ENCODE data around the gene TRAPPC1. TPM values are rescaled to one million over a fixed set of nuclear protein-coding genes. Genes with fewer than 3 reads are reported as not detected.

The TRAPPC1 gene
- total and polyA plus RNA-seq, 10 of the 15 experiments (the other 5 are each of a cell fraction or from before 2014, with no cell fraction given): 31.3 to 306 (median 134) TPM

DNA sequence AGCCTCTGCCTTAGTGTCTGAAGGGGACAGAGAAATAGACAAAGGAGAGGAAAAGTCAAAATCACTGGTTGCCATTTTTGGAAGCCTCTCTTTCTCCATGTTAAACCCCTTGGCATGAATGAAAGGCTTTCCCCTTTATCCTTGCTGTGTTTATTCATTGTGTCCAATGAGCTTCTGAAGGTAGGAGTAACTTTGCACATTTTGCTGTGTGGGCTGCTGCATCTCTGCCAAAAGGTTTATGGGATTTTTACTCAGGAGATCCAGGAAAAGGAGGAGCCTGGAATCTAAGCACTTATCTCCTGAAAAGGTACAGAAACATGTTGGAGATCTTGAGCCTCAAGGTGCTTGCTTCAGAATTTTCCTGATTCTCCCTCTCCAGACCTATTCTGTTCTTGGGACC is 4.1 kb upstream of the TRAPPC1 start (continued):
- TF ChIP-seq, protein P1, sequence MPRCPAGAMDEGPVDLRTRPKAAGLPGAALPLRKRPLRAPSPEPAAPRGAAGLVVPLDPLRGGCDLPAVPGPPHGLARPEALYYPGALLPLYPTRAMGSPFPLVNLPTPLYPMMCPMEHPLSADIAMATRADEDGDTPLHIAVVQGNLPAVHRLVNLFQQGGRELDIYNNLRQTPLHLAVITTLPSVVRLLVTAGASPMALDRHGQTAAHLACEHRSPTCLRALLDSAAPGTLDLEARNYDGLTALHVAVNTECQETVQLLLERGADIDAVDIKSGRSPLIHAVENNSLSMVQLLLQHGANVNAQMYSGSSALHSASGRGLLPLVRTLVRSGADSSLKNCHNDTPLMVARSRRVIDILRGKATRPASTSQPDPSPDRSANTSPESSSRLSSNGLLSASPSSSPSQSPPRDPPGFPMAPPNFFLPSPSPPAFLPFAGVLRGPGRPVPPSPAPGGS (IDR thresholded peaks at IDR 0.05; ENCODE audit: borderline replicate concordance, insufficient read depth, low read depth, low read length, poor library complexity, severe bottlenecking): no peak

DNA sequence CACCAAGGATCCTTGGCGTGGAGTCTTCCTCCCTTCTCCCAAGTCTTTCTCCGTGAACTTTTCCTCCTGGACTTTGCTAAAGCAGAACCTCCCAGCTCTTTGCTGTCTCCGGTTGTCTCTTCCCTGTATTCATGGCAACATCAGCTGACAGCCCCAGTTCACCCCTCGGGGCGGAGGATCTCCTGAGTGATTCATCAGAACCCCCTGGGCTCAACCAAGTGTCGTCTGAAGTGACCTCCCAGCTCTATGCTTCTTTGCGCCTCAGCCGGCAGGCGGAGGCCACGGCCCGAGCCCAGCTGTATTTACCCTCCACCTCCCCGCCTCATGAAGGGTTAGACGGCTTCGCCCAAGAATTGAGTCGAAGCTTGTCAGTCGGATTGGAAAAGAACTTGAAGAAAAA is 1.2 kb upstream of the TRAPPC1 start:
- H3K4me3 ChIP-seq: peak overlapping the region; percentile 98
- ChIA-PET POLR2A (interaction anchor here (0.5 to 3.4 kb wide), 21 partner anchors 10 to 448 kb away, joined by 3 to 27 read pairs (median 3); partner anchors contain the start of genes RNF227 and SLC25A35), CTCF (interaction anchor here (0.6 to 8.9 kb wide), 22 partner anchors 11 to 481 kb away, joined by 3 to 76 read pairs (median 4); partner anchors contain the start of genes CYB5D1, GUCY2D, NAA38 and RNF227), SMC1A (ENCODE audit: uncharacterized antibody, unreplicated experiment) (interaction anchor here (0.6 to 4.7 kb wide), 20 partner anchors 12 to 186 kb away, joined by 3 to 25 read pairs (median 5); partner anchors contain the start of genes NAA38 and RNF227), RAD21 (ENCODE audit: unreplicated experiment) (interaction anchor here (0.7 to 2.8 kb wide), 23 partner anchors 10 to 189 kb away, joined by 3 to 14 read pairs (median 5); partner anchors contain the start of genes CYB5D1, NAA38 and RNF227)
- FAIRE-seq (no peak), DNase-seq (ENCODE audit: low read depth, low spot score) (no peak), ATAC-seq (peak; percentile 24)
- in situ Hi-C loops (cut with MboI) (no loop called here), intact Hi-C loops (cut with micrococcal nuclease; ENCODE audit: unreplicated experiment) (loop anchor here (5.0 kb wide), 1 partner anchor 54 kb away; no protein-coding TSS in a partner anchor)
- peak overlapping the region; percentile 96 for H3K27ac ChIP-seq (ENCODE audit: control insufficient read depth, insufficient read depth)
- peaks cover 0 to 3% of the 10 kb centered on the region in 2 experiments; a peak in 1 of 4 replicates for H3K36me3 ChIP-seq (ENCODE audit: control insufficient read depth in 2 of 2, insufficient read depth in 2 of 2, low read length in 1 of 2)
- H3K4me1 ChIP-seq (ENCODE audit: control insufficient read depth, insufficient read depth, low read length): peaks cover 8% of the 10 kb centered on the region
- no peaks in the 10 kb centered on the region for H4K20me1 ChIP-seq (ENCODE audit: control insufficient read depth, insufficient read depth)
- WGBS (ENCODE audit: insufficient coverage, insufficient replicate concordance, low lambda C conversion rate, missing lambda C conversion rate): 3% methylated on average over 16 of the region's 16 CpGs
- no peaks in the 10 kb centered on the region for H3K27me3 ChIP-seq (replicated peaks in 1 of 2; ENCODE audit: control insufficient read depth in 2 of 2, insufficient read depth in 2 of 2, low read length in 1 of 2)
- H2AFZ ChIP-seq (ENCODE audit: control insufficient read depth, low read depth, low read length): peak overlapping the region; percentile 97
- H3K4me2 ChIP-seq (ENCODE audit: control insufficient read depth, insufficient read depth): peak overlapping the region; percentile 51
- H3K9me3 ChIP-seq (replicated peaks; ENCODE audit: control insufficient read depth, insufficient read depth, low read length): no peaks in the 10 kb centered on the region
- H3K9ac ChIP-seq (ENCODE audit: control insufficient read depth, insufficient read depth, low read length): peak overlapping the region; percentile 97
- BruUV-seq (replicated peaks): no TSS peak
- H3K79me2 ChIP-seq (ENCODE audit: control insufficient read depth, insufficient read depth, low read length): peaks cover 31% of the 10 kb centered on the region
- TF ChIP-seq, protein P2, sequence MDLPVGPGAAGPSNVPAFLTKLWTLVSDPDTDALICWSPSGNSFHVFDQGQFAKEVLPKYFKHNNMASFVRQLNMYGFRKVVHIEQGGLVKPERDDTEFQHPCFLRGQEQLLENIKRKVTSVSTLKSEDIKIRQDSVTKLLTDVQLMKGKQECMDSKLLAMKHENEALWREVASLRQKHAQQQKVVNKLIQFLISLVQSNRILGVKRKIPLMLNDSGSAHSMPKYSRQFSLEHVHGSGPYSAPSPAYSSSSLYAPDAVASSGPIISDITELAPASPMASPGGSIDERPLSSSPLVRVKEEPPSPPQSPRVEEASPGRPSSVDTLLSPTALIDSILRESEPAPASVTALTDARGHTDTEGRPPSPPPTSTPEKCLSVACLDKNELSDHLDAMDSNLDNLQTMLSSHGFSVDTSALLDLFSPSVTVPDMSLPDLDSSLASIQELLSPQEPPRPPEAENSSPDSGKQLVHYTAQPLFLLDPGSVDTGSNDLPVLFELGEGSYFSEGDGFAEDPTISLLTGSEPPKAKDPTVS (IDR thresholded peaks at IDR 0.05; ENCODE audit: low read depth, low read length): no peak
- TF ChIP-seq POU2F2 (IDR thresholded peaks at IDR 0.05; ENCODE audit: borderline replicate concordance, low read depth, low read length): no peak
- TF ChIP-seq, protein P3, sequence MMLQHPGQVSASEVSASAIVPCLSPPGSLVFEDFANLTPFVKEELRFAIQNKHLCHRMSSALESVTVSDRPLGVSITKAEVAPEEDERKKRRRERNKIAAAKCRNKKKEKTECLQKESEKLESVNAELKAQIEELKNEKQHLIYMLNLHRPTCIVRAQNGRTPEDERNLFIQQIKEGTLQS (IDR thresholded peaks at IDR 0.05; ENCODE audit: borderline replicate concordance, extremely low read depth, low read depth, low read length): no peak
- TF ChIP-seq, protein P4, sequence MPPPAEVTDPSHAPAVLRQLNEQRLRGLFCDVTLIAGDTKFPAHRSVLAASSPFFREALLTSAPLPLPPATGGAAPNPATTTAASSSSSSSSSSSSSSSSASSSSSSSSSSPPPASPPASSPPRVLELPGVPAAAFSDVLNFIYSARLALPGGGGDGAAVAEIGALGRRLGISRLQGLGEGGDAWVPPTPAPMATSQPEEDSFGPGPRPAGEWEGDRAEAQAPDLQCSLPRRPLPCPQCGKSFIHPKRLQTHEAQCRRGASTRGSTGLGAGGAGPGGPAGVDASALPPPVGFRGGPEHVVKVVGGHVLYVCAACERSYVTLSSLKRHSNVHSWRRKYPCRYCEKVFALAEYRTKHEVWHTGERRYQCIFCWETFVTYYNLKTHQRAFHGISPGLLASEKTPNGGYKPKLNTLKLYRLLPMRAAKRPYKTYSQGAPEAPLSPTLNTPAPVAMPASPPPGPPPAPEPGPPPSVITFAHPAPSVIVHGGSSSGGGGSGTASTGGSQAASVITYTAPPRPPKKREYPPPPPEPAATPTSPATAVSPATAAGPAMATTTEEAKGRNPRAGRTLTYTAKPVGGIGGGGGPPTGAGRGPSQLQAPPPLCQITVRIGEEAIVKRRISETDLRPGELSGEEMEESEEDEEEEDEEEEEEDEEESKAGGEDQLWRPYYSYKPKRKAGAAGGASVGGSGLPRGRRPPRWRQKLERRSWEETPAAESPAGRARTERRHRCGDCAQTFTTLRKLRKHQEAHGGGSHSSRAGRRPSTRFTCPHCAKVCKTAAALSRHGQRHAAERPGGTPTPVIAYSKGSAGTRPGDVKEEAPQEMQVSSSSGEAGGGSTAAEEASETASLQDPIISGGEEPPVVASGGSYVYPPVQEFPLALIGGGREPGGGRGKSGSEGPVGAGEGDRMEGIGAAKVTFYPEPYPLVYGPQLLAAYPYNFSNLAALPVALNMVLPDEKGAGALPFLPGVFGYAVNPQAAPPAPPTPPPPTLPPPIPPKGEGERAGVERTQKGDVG (CRISPR knock-in tag; IDR thresholded peaks at IDR 0.05): no peak
- no peak for TF ChIP-seq SIN3A (IDR thresholded peaks at IDR 0.05; ENCODE audit: low read depth, low read length)
- TF ChIP-seq, protein P5, sequence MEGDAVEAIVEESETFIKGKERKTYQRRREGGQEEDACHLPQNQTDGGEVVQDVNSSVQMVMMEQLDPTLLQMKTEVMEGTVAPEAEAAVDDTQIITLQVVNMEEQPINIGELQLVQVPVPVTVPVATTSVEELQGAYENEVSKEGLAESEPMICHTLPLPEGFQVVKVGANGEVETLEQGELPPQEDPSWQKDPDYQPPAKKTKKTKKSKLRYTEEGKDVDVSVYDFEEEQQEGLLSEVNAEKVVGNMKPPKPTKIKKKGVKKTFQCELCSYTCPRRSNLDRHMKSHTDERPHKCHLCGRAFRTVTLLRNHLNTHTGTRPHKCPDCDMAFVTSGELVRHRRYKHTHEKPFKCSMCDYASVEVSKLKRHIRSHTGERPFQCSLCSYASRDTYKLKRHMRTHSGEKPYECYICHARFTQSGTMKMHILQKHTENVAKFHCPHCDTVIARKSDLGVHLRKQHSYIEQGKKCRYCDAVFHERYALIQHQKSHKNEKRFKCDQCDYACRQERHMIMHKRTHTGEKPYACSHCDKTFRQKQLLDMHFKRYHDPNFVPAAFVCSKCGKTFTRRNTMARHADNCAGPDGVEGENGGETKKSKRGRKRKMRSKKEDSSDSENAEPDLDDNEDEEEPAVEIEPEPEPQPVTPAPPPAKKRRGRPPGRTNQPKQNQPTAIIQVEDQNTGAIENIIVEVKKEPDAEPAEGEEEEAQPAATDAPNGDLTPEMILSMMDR (IDR thresholded peaks at IDR 0.05 in 2 of 3, conservative IDR thresholded peaks at IDR 0.05 in 1 of 3; ENCODE audit: control insufficient read depth in 2 of 3, extremely low read depth in 1 of 3, insufficient read depth in 1 of 3, low read depth in 3 of 3, low read length in 3 of 3): peak in 2 of 3 experiments; percentile 6 to 9; a peak in 1 of 6 replicates
- peak; percentile 30; the same call in 1 of the 2 replicates for TF ChIP-seq RAD21 (IDR thresholded peaks at IDR 0.05; ENCODE audit: insufficient read depth, low read depth, low read length)
- TF ChIP-seq, protein P6, sequence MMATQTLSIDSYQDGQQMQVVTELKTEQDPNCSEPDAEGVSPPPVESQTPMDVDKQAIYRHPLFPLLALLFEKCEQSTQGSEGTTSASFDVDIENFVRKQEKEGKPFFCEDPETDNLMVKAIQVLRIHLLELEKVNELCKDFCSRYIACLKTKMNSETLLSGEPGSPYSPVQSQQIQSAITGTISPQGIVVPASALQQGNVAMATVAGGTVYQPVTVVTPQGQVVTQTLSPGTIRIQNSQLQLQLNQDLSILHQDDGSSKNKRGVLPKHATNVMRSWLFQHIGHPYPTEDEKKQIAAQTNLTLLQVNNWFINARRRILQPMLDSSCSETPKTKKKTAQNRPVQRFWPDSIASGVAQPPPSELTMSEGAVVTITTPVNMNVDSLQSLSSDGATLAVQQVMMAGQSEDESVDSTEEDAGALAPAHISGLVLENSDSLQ (IDR thresholded peaks at IDR 0.05): peak; percentile 94

All from GM12878 (cell line).